Stimulated activated CD8-positive, alpha-beta memory T cell treated with anti-CD3 and anti-CD28 coated beads, Interleukin-12 subunit alpha, Interleukin-12 subunit beta, amount 100 ng/mL, for 1 hour (primary cell): ENCODE data around the gene MAP2K5.
A peak's percentile ranks its signal among the peaks of the same experiment; 100 is the strongest.

ENCODE experiments used
- DNase-seq: peaks from one replicate; pipeline ENCODE4 v3.0.0-alpha.2; 2020; ENCODE audit warnings: low read depth

Gene MAP2K5

GRCh38 chr15:67542420-67543347 lies at the start of gene MAP2K5:
Gene MAP2K5 (plus strand): TSS chr15:67542703. CDS start chr15:67543336, 633 bp downstream.
- DNase-seq = peak; percentile 70

- no peak for DNase-seq
Observed at GRCh38 chr15:67495585-67495984, 46.9 kb upstream of the MAP2K5 start.

GRCh38 chr15:67501177-67501835 lies 41.2 kb upstream of the MAP2K5 start:
- DNase-seq = no peak

- DNase-seq = no peak
Observed at GRCh38 chr15:67501836-67502461, 40.6 kb upstream of the MAP2K5 start.

GRCh38 chr15:67504056-67504455 lies 38.4 kb upstream of the MAP2K5 start:
- DNase-seq = no peak

GRCh38 chr15:67504796-67505195 lies 37.7 kb upstream of the MAP2K5 start:
- DNase-seq = no peak

- DNase-seq = no peak
Observed at GRCh38 chr15:67505675-67506572, 36.6 kb upstream of the MAP2K5 start.

DNA sequence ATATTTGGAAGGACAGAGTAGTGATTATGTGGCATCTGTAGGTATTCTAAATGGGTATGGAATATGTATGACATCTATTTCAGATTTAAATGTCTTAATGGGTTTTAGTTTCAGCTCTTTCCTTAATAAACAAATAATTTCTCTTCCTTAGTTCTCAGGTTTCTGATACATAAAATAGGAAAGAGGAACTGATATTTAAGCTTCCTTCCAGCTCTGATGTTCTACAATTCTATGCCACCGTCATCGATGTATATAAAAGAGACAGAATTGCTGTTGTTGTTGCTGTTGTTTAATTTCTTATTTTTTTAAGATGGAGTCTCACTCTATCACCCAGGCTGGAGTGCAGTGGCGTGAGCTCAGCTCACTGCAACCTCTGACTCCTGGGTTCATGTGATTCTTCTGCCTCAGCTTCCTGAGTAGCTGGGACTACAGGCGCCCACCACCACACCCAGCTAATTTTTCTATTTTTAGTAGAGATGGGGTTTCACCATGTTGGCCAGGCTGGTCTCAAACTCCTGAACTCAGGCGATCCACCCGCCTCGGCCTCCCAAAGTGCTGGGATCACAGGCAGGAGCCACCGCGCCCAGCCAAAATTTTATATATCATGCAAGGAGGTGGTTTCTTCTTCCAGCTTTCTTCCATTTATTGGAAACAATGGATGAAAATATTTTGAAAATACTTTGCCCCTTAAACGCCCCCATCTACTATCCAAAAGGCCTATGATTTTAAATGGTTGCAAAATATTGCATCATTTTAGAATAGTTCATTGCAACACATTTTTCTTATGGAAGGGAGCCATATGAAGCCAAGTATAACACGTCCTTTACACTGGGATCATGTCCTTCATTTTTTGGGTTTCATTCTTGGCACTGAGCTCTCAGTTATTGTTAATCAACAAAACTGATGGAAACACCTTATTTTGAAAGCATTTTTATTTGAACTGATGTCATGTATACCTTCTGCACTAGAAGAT lies 35.4 kb upstream of the MAP2K5 start:
- no peak for DNase-seq

- DNase-seq = no peak
Observed at GRCh38 chr15:67508407-67508806, 34.1 kb upstream of the MAP2K5 start.

DNA sequence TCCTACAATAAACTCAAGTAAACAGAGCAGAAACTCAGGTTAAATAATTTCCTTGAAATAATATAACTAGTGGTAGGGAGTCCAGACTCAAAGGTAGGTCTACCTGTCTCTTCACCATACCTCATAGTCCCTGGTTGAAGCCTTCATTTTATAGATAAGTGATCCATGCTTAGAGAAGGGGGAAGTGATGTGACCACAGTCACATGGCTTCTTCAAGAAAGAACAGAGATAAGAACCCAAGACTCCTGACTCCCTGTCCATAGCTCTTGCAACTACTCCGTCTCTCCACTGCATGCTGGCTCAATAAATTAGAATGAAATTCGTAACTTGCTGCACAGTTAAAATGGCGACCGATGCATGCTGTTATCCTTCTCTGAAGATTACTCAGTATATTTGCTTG lies 32.6 kb upstream of the MAP2K5 start:
- DNase-seq = no peak

GRCh38 chr15:67510597-67511190 lies 31.8 kb upstream of the MAP2K5 start:
- DNase-seq = no peak

DNA sequence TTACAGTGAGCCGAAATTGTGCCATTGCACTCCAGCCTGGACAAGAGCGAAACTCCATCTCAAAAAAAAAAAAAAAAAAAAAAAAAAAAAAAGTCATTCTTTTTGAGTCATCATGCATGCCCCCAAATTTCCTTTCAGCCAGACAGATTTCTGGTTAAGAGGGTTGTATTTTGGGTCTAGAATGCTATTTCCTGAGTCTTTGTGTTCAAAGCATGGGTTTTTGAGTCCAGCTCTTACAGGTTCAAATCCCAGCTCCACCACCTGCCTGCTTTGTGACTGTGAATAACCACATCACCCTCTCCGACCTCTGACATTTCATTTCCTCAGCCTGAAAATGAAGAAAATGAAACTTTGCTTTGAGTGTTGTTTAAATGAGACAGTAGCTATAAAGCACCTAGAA lies 30.9 kb upstream of the MAP2K5 start:
- DNase-seq = no peak

DNA sequence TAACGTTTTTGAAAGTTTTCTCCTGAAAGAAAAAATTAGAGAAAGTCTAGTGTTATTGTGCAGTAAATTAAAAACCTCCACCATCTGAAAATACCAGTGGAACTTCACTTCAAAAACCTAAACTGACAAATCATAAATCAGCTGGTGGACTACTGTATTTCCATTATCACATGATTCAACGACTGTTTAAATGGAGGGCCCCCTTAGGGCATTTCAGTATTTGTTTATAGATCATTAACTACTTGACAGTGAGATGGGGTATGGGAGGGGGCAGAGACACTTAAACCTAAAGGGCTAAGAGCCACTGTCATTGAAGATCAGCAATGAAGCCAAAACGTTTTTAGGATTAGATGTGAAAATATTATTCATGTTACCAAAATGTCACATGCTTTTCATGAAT lies 30.4 kb upstream of the MAP2K5 start:
- no peak for DNase-seq

DNA sequence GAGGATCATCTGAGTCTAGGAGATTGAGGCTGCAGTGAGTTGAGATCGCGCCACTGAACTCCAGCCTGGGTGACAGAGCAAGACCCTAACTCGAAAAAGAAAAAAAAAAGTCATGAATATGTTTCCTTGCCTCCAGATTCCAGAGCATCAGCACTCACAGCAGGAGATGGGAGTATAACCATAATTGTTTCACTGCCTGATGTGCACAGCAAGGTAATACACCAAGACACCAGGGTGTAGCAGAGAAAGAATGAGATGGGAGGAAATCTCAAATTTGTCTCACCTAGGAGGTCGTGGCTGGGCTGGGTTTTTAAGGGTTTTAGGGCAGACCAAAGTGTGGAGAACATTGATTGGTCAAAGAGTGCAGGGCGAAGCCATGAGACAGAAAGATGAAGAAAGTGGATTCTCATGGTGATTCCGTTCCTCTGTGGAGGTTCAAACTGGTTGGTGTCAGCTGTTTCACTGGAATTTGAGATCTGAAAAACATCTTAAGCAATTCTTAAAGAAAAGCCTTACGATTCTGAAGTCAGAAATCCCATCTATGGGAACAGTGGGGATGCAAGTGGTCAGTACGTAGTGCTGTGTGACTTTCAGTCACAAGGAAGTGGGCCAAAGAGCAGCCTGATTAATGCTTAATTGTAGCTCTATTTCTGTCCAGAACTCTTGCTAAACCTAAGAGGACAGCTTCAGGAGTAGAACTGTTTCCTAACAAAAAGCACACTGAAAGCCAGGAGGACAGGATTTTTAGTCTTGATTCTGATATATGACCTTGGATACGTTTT lies 29.4 kb upstream of the MAP2K5 start:
- DNase-seq = no peak

GRCh38 chr15:67515090-67515489 lies 27.4 kb upstream of the MAP2K5 start:
- no peak for DNase-seq

- DNase-seq = no peak
Observed at GRCh38 chr15:67515557-67515956, 26.9 kb upstream of the MAP2K5 start.

GRCh38 chr15:67520321-67521028 lies 22.0 kb upstream of the MAP2K5 start:
- DNase-seq = no peak

DNA sequence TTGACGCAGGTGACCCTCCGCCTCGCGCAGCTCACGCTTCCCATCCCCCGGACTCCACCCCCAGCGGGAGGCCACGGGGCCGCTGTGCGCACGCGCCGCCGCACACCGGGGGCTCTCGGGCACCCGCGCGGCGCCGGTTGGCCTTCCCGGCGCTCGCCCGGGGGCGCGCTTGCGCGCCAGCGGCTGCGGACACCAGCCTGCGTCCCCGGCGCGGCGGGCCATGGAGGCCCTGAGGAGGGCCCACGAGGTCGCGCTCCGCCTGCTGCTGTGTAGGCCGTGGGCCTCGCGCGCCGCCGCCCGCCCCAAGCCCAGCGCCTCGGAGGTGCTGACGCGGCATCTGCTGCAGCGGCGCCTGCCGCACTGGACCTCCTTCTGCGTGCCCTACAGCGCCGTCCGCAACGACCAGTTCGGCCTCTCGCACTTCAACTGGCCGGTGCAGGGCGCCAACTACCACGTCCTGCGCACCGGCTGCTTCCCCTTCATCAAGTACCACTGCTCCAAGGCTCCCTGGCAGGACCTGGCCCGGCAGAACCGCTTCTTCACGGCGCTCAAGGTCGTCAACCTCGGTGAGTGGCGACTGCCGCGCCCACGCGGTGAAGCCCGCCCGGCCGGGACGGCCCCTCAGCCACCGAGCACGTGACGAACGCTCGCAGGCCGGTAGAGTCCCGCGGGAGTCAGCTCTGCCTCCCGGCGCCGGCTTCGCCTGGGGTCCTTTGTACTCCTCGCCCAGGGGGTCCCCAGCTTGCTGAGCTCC lies 21.3 kb upstream of the MAP2K5 start, which contains the start of gene C15orf61:
C15orf61 (plus strand) TSS at position 103 of the 754 bp plus-strand sequence; CDS start at position 221, 118 bp downstream.
- peak; percentile 71 for DNase-seq
